Parathyroid adenoma (tissue), 2 donors: Measurements from ENCODE around the gene PDE4A.
"Not testable (repeated sequence)": the region's sequence is repeated elsewhere in the genome, so short reads cannot be mapped to it uniquely, and the experiment has no call there.

ENCODE experiments used
- H2AFZ ChIP-seq: fragments of 300-600 bp; sonication (generic); one replicate; pipeline ENCODE4 v1.7.0; 2017; ENCODE audit warnings: antibody characterized with exemption, mild to moderate bottlenecking
- H3K27ac ChIP-seq: fragments of 300-600 bp; sonication (generic); one replicate; pipeline ENCODE4 v1.7.0; 2017
- H3K27me3 ChIP-seq: fragments of 300-600 bp; sonication (generic); one replicate; pipeline ENCODE4 v1.7.0; 2017; ENCODE audit warnings: low read length; ENCODE audit not compliant: control insufficient read depth, insufficient read depth
- H3K36me3 ChIP-seq: fragments of 300-600 bp; sonication (generic); one replicate; pipeline ENCODE4 v1.7.0; 2017; ENCODE audit warnings: low read length; ENCODE audit not compliant: control insufficient read depth, insufficient read depth
- H3K4me1 ChIP-seq: fragments of 300-600 bp; sonication (generic); one replicate; pipeline ENCODE4 v1.7.0; 2017; ENCODE audit warnings: control low read depth
- H3K4me2 ChIP-seq: fragments of 300-600 bp; sonication (generic); one replicate; pipeline ENCODE4 v1.7.0; 2017; ENCODE audit warnings: low read length
- H3K4me3 ChIP-seq: fragments of 300-600 bp; sonication (generic); one replicate; pipeline ENCODE4 v1.7.0; 2017; ENCODE audit warnings: low read depth, low read length
- H3K79me2 ChIP-seq: fragments of 300-600 bp; sonication (generic); one replicate; pipeline ENCODE4 v1.7.0; 2017; ENCODE audit warnings: control low read depth
- H3K9ac ChIP-seq: fragments of 300-600 bp; sonication (generic); one replicate; pipeline ENCODE4 v1.7.0; 2017; ENCODE audit warnings: mild to moderate bottlenecking
- H3K9me3 ChIP-seq: fragments of 300-600 bp; sonication (generic); one replicate; pipeline ENCODE4 v1.7.0; 2017; ENCODE audit warnings: low read length; ENCODE audit not compliant: control insufficient read depth
- CTCF ChIP-seq: fragments of 300-600 bp; sonication (generic); IDR thresholded peaks from one replicate; pipeline ENCODE4 v1.7.0; 2017; ENCODE audit warnings: antibody characterized with exemption, mild to moderate bottlenecking
- donor health status: primary hyperparathyroidism.

PDE4A gene

GRCh38 chr19:10395436-10395835 lies 24.9 kb upstream of the PDE4A start:
- no peak overlapping the region for H3K9ac ChIP-seq
- no peak overlapping the region for H2AFZ ChIP-seq
- H3K4me1 ChIP-seq: no peaks in the 10 kb centered on the region
- H3K79me2 ChIP-seq: peaks cover 5% of the 10 kb centered on the region
- no peak overlapping the region for H3K4me2 ChIP-seq
- TF ChIP-seq CTCF: no peak
- no peak overlapping the region for H3K27ac ChIP-seq
- H3K4me3 ChIP-seq: no peak overlapping the region
- no peaks in the 10 kb centered on the region for H3K9me3 ChIP-seq
- H3K27me3 ChIP-seq: no peaks in the 10 kb centered on the region
- H3K36me3 ChIP-seq: no peaks in the 10 kb centered on the region

GRCh38 chr19:10395917-10396316 lies 24.4 kb upstream of the PDE4A start:
- Histone ChIP-seq H3K4me3 (no peak overlapping the region), H3K4me1 (no peaks in the 10 kb centered on the region), H3K36me3 (no peaks in the 10 kb centered on the region), H3K9me3 (no peaks in the 10 kb centered on the region), H3K4me2 (no peak overlapping the region), H3K27me3 (no peaks in the 10 kb centered on the region), H2AFZ (no peak overlapping the region), H3K27ac (no peak overlapping the region), H3K9ac (no peak overlapping the region), H3K79me2 (peaks cover 5% of the 10 kb centered on the region)
- TF ChIP-seq CTCF: no peak

GRCh38 chr19:10398819-10399218 lies 21.5 kb upstream of the PDE4A start:
- no peak overlapping the region for H3K27ac ChIP-seq
- TF ChIP-seq CTCF: no peak

GRCh38 chr19:10399340-10399739 lies 21.0 kb upstream of the PDE4A start:
- not testable (repeated sequence) for H3K4me1 ChIP-seq, H3K4me2 ChIP-seq, H3K27me3 ChIP-seq, H3K36me3 ChIP-seq, H3K9ac ChIP-seq, H3K4me3 ChIP-seq, H2AFZ ChIP-seq, H3K9me3 ChIP-seq, H3K27ac ChIP-seq
- H3K79me2 ChIP-seq: peaks cover 19% of the 10 kb centered on the region

More at GRCh38 chr19:10398819-10399218, 21.5 kb upstream of the PDE4A start:
- Histone ChIP-seq H3K9me3 (no peaks in the 10 kb centered on the region), H3K4me1 (peaks cover 5% of the 10 kb centered on the region), H3K4me3 (no peak overlapping the region), H3K36me3 (no peaks in the 10 kb centered on the region), H2AFZ (no peak overlapping the region), H3K79me2 (peaks cover 19% of the 10 kb centered on the region), H3K9ac (no peak overlapping the region), H3K4me2 (no peak overlapping the region), H3K27me3 (no peaks in the 10 kb centered on the region)

- Histone ChIP-seq H3K27ac (no peak overlapping the region), H2AFZ (no peak overlapping the region), H3K4me3 (no peak overlapping the region), H3K4me1 (peaks cover 5% of the 10 kb centered on the region), H3K4me2 (no peak overlapping the region), H3K79me2 (peaks cover 19% of the 10 kb centered on the region), H3K9ac (no peak overlapping the region), H3K27me3 (no peaks in the 10 kb centered on the region), H3K9me3 (no peaks in the 10 kb centered on the region), H3K36me3 (no peaks in the 10 kb centered on the region)
- TF ChIP-seq CTCF: no peak
Measured at GRCh38 chr19:10399878-10400277, 20.5 kb upstream of the PDE4A start.
